ENCODE data around the gene LRRN3. TPM values are rescaled to one million over a fixed set of nuclear protein-coding genes. Genes with fewer than 3 reads are reported as not detected.

LRRN3 gene
- total and polyA plus RNA-seq, 10 of the 15 experiments (the other 5 are each of a cell fraction or from before 2014, with no cell fraction given) = 0.02 to 0.24 (median 0.11) TPM; not detected in 3

DNA sequence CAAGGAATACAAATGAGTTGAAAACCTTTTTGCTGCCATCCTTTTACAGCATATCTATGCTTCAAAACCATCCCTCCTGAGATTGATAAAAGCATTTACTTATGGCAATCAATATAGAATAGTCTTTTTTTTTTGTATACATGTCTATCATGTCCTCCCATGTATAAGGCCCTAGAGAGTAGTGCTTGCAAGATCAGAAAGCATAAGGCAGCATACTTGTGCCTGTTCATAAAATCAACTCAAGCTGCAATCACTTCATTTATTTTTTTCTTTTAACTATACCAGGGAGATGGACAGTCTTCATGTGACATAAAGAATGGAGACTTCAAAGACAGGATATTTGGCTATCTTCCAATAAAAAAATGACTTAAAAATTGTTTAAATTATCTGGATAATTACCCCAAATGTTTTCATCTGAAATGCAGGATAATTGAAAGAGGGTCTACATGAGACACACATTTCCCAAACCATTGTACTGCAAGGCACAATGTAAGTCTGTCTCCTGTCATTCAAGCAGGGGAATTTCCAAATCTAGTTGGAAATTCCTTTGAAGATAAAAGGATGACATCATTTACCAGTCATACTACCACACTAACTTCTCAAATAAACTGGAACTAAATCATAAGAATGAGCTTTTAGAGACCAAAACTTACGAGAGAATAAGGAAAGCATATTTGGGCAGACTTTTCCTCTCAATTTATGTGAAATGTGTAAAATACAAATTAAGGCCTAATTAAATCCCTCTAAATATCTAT is 22.5 kb downstream of the LRRN3 start (continued):
- peak; percentile 86; the same call in 1 of the 2 replicates for TF ChIP-seq TCF7 (IDR thresholded peaks at IDR 0.05; ENCODE audit: borderline replicate concordance)
- no peak for TF ChIP-seq MEF2A (IDR thresholded peaks at IDR 0.05; ENCODE audit: insufficient read depth, low read depth, low read length)
- TF ChIP-seq POLR2AphosphoS2 (IDR thresholded peaks at IDR 0.05; ENCODE audit: low read depth, low read length) = no peak
- TF ChIP-seq, protein P1, sequence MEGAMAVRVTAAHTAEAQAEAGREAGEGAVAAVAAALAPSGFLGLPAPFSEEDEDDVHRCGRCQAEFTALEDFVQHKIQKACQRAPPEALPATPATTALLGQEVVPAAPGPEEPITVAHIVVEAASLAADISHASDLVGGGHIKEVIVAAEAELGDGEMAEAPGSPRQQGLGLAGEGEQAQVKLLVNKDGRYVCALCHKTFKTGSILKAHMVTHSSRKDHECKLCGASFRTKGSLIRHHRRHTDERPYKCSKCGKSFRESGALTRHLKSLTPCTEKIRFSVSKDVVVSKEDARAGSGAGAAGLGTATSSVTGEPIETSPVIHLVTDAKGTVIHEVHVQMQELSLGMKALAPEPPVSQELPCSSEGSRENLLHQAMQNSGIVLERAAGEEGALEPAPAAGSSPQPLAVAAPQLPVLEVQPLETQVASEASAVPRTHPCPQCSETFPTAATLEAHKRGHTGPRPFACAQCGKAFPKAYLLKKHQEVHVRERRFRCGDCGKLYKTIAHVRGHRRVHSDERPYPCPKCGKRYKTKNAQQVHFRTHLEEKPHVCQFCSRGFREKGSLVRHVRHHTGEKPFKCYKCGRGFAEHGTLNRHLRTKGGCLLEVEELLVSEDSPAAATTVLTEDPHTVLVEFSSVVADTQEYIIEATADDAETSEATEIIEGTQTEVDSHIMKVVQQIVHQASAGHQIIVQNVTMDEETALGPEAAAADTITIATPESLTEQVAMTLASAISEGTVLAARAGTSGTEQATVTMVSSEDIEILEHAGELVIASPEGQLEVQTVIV (IDR thresholded peaks at IDR 0.05; ENCODE audit: borderline replicate concordance, partially characterized antibody) = no peak
- TF ChIP-seq CBX3 (IDR thresholded peaks at IDR 0.05; ENCODE audit: borderline replicate concordance, low read depth) = no peak
- no peak for TF ChIP-seq SMC3 (IDR thresholded peaks at IDR 0.05; ENCODE audit: borderline replicate concordance, low read length)
- TF ChIP-seq ZNF24 (IDR thresholded peaks at IDR 0.05) = no peak
- TF ChIP-seq JUNB (IDR thresholded peaks at IDR 0.05) = peak; percentile 78
- no peak for TF ChIP-seq POLR2AphosphoS5 (IDR thresholded peaks at IDR 0.05; ENCODE audit: low read length)
- TF ChIP-seq, protein P2, sequence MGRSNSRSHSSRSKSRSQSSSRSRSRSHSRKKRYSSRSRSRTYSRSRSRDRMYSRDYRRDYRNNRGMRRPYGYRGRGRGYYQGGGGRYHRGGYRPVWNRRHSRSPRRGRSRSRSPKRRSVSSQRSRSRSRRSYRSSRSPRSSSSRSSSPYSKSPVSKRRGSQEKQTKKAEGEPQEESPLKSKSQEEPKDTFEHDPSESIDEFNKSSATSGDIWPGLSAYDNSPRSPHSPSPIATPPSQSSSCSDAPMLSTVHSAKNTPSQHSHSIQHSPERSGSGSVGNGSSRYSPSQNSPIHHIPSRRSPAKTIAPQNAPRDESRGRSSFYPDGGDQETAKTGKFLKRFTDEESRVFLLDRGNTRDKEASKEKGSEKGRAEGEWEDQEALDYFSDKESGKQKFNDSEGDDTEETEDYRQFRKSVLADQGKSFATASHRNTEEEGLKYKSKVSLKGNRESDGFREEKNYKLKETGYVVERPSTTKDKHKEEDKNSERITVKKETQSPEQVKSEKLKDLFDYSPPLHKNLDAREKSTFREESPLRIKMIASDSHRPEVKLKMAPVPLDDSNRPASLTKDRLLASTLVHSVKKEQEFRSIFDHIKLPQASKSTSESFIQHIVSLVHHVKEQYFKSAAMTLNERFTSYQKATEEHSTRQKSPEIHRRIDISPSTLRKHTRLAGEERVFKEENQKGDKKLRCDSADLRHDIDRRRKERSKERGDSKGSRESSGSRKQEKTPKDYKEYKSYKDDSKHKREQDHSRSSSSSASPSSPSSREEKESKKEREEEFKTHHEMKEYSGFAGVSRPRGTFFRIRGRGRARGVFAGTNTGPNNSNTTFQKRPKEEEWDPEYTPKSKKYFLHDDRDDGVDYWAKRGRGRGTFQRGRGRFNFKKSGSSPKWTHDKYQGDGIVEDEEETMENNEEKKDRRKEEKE (IDR thresholded peaks at IDR 0.05) = no peak
- TF ChIP-seq RAD21 (IDR thresholded peaks at IDR 0.05; ENCODE audit: insufficient read depth, low read depth, low read length) = no peak
- TF ChIP-seq IKZF2 (IDR thresholded peaks at IDR 0.05) = peak; percentile 51 to 61; a peak in 2 of 4 replicates
- TF ChIP-seq, protein P3, sequence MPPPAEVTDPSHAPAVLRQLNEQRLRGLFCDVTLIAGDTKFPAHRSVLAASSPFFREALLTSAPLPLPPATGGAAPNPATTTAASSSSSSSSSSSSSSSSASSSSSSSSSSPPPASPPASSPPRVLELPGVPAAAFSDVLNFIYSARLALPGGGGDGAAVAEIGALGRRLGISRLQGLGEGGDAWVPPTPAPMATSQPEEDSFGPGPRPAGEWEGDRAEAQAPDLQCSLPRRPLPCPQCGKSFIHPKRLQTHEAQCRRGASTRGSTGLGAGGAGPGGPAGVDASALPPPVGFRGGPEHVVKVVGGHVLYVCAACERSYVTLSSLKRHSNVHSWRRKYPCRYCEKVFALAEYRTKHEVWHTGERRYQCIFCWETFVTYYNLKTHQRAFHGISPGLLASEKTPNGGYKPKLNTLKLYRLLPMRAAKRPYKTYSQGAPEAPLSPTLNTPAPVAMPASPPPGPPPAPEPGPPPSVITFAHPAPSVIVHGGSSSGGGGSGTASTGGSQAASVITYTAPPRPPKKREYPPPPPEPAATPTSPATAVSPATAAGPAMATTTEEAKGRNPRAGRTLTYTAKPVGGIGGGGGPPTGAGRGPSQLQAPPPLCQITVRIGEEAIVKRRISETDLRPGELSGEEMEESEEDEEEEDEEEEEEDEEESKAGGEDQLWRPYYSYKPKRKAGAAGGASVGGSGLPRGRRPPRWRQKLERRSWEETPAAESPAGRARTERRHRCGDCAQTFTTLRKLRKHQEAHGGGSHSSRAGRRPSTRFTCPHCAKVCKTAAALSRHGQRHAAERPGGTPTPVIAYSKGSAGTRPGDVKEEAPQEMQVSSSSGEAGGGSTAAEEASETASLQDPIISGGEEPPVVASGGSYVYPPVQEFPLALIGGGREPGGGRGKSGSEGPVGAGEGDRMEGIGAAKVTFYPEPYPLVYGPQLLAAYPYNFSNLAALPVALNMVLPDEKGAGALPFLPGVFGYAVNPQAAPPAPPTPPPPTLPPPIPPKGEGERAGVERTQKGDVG (CRISPR knock-in tag; IDR thresholded peaks at IDR 0.05) = no peak
- TF ChIP-seq NR2C2 (IDR thresholded peaks at IDR 0.05; ENCODE audit: borderline replicate concordance, control insufficient read depth, insufficient read length, low read depth) = no peak
- no peak for TF ChIP-seq TCF12 (IDR thresholded peaks at IDR 0.05; ENCODE audit: low read depth, low read length)
- no peak for TF ChIP-seq HDAC2 (IDR thresholded peaks at IDR 0.05)
- peak; percentile 47; the same call in 1 of the 2 replicates for TF ChIP-seq CREM (IDR thresholded peaks at IDR 0.05; ENCODE audit: low read depth)
- TF ChIP-seq ETV6 (conservative IDR thresholded peaks at IDR 0.05 in 1 of 2, IDR thresholded peaks at IDR 0.05 in 1 of 2; ENCODE audit: borderline replicate concordance in 1 of 2, low read depth in 1 of 2) = no peak
- TF ChIP-seq BCL11A (IDR thresholded peaks at IDR 0.05; ENCODE audit: low read depth, low read length) = no peak
- TF ChIP-seq GABPA (IDR thresholded peaks at IDR 0.05; ENCODE audit: low read depth) = no peak

Data from GM12878 (cell line).